ENCODE measurements around the gene RDH11.

DNA sequence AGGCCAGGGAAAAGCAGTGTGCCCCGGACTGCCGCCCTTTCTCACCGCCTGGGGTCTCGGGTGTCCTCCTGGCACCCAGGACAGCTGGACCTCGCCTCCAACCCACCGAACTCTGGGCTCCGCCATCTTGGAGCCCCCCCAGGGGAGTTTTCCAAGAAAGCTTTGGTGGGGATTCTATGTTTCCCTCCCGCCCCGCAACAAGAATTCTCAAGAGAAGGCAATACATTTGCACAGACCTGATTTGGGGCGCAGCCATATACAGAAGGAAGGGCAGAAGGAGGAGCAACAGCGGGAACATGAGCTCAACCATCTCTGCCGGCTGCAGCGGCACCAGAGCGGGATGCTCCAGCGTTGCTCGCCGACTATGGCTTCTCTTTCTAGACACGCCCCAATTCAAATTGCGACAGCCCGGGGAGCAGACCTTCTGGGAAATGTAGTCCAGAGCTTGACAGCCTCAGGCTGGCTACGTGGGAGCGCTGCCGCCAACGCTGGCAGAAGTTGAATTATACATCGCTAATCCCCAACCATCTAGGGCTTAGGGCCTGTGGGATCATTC is at the start of gene RDH11:
- no peak for TF ChIP-seq CTCF (IDR thresholded peaks at IDR 0.05)
- TF ChIP-seq POLR2A (IDR thresholded peaks at IDR 0.05): peak; percentile 72 to 76
- TF ChIP-seq EP300 (IDR thresholded peaks at IDR 0.05): peak; percentile 39 to 93
